Liver (tissue), 3 donors: ENCODE measurements around the gene APOL6.

Experiments
- HNF4A ChIP-seq, 2 donors: conservative IDR thresholded peaks; 2 replicates each; pipeline ENCODE4 v1.6.1; 2016; ENCODE audit warnings: antibody characterized with exemption in 2 of 2, mild to moderate bottlenecking in 2 of 2
- HNF4G ChIP-seq: IDR thresholded peaks from 2 replicates; pipeline ENCODE4 v1.6.1; 2016; ENCODE audit warnings: antibody characterized with exemption
- NR2F2 ChIP-seq: IDR thresholded peaks from 2 replicates; pipeline ENCODE4 v1.6.1; 2016; ENCODE audit warnings: antibody characterized with exemption
- RAD21 ChIP-seq, 2 donors: IDR thresholded peaks; 2 replicates each; pipeline ENCODE4 v1.6.1; 2016; ENCODE audit warnings: antibody characterized with exemption in 2 of 2, mild to moderate bottlenecking in 2 of 2
- REST ChIP-seq: IDR thresholded peaks from 2 replicates; pipeline ENCODE4 v1.6.1; 2016; ENCODE audit warnings: antibody characterized with exemption, mild to moderate bottlenecking
- RXRA ChIP-seq, 2 donors: IDR thresholded peaks; 2 replicates each; pipeline ENCODE4 v1.6.1; 2017 to 2018; ENCODE audit warnings: antibody characterized with exemption in 2 of 2, mild to moderate bottlenecking in 1 of 2
- SP1 ChIP-seq: IDR thresholded peaks from 2 replicates; pipeline ENCODE4 v1.6.1; 2018; ENCODE audit warnings: antibody characterized with exemption, mild to moderate bottlenecking
- TAF1 ChIP-seq: conservative IDR thresholded peaks from 2 replicates; pipeline ENCODE4 v1.6.1; 2016; ENCODE audit warnings: antibody characterized with exemption, mild to moderate bottlenecking
- TF ChIP-seq, protein P1 (sequence below): fragments of 150-350 bp; IDR thresholded peaks from 2 replicates; pipeline ENCODE4 v1.5.1; 2017; ENCODE audit warnings: improper control_type of control experiment, low read depth, low read length; ENCODE audit not compliant: missing input control
- TF ChIP-seq, protein P2 (sequence below): IDR thresholded peaks from 2 replicates; pipeline ENCODE4 v1.6.1; 2016; ENCODE audit warnings: antibody characterized with exemption
- TF ChIP-seq, protein P3 (sequence below): IDR thresholded peaks from 2 replicates; pipeline ENCODE4 v1.6.1; 2016; ENCODE audit warnings: antibody characterized with exemption
- TF ChIP-seq, protein P4 (sequence below): IDR thresholded peaks from 2 replicates; pipeline ENCODE4 v1.6.1; 2016; ENCODE audit warnings: antibody characterized with exemption
- donor health status: healthy.
- donor health status: healthy.

DNA sequence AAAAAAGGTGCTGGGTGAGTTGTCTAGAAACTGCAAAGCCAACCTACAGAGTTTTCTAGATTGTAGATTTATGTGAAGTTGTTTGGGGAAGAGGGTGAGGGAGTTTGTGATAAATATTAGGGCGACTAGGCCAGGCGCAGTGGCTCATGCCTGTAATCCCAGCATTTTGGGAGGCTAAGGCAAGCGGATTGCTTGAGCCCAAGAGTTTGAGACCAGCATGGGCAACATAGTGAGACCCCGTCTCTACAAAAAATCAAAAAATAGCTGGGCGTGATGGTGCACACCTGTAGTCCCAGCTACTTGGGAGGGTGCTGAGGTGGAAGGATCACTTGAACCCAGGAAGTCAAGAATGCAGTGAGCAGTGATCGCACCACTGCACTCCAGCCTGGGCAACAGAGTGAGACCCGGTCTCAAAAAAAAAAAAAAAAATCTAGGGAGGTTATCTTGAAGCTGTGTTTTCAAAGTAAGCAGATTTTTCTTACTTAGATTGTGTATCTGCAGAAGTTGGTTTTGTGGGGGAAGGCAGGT, 844 bp downstream of the APOL6 start:
- TF ChIP-seq, protein P1, sequence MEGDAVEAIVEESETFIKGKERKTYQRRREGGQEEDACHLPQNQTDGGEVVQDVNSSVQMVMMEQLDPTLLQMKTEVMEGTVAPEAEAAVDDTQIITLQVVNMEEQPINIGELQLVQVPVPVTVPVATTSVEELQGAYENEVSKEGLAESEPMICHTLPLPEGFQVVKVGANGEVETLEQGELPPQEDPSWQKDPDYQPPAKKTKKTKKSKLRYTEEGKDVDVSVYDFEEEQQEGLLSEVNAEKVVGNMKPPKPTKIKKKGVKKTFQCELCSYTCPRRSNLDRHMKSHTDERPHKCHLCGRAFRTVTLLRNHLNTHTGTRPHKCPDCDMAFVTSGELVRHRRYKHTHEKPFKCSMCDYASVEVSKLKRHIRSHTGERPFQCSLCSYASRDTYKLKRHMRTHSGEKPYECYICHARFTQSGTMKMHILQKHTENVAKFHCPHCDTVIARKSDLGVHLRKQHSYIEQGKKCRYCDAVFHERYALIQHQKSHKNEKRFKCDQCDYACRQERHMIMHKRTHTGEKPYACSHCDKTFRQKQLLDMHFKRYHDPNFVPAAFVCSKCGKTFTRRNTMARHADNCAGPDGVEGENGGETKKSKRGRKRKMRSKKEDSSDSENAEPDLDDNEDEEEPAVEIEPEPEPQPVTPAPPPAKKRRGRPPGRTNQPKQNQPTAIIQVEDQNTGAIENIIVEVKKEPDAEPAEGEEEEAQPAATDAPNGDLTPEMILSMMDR: no peak
- TF ChIP-seq HNF4G (no peak), RAD21 (IDR thresholded peaks at IDR 0.05) (no peak), RXRA (IDR thresholded peaks at IDR 0.05) (no peak), REST (no peak), HNF4A (conservative IDR thresholded peaks at IDR 0.05) (no peak), SP1 (no peak), NR2F2 (no peak), TAF1 (no peak)
- TF ChIP-seq, protein P2, sequence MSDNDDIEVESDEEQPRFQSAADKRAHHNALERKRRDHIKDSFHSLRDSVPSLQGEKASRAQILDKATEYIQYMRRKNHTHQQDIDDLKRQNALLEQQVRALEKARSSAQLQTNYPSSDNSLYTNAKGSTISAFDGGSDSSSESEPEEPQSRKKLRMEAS: no peak
- TF ChIP-seq, protein P3, sequence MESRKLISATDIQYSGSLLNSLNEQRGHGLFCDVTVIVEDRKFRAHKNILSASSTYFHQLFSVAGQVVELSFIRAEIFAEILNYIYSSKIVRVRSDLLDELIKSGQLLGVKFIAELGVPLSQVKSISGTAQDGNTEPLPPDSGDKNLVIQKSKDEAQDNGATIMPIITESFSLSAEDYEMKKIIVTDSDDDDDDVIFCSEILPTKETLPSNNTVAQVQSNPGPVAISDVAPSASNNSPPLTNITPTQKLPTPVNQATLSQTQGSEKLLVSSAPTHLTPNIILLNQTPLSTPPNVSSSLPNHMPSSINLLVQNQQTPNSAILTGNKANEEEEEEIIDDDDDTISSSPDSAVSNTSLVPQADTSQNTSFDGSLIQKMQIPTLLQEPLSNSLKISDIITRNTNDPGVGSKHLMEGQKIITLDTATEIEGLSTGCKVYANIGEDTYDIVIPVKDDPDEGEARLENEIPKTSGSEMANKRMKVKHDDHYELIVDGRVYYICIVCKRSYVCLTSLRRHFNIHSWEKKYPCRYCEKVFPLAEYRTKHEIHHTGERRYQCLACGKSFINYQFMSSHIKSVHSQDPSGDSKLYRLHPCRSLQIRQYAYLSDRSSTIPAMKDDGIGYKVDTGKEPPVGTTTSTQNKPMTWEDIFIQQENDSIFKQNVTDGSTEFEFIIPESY: no peak
- TF ChIP-seq, protein P4, sequence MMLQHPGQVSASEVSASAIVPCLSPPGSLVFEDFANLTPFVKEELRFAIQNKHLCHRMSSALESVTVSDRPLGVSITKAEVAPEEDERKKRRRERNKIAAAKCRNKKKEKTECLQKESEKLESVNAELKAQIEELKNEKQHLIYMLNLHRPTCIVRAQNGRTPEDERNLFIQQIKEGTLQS: no peak
